Fibroblast of skin of left quadriceps (primary cell): Measurements from ENCODE around the gene BICDL2.
A peak's percentile ranks its signal among the peaks of the same experiment; 100 is the strongest.

Source experiments
- DNase-seq, 2 experiments: peaks; one replicate each; pipeline ENCODE4 v3.0.0-alpha.2; 2013; ENCODE audit warnings: low read depth in 2 of 2

BICDL2 gene

GRCh38 chr16:3047387-3047720 is 10.6 kb upstream of the BICDL2 start:
- no peak for DNase-seq

DNA sequence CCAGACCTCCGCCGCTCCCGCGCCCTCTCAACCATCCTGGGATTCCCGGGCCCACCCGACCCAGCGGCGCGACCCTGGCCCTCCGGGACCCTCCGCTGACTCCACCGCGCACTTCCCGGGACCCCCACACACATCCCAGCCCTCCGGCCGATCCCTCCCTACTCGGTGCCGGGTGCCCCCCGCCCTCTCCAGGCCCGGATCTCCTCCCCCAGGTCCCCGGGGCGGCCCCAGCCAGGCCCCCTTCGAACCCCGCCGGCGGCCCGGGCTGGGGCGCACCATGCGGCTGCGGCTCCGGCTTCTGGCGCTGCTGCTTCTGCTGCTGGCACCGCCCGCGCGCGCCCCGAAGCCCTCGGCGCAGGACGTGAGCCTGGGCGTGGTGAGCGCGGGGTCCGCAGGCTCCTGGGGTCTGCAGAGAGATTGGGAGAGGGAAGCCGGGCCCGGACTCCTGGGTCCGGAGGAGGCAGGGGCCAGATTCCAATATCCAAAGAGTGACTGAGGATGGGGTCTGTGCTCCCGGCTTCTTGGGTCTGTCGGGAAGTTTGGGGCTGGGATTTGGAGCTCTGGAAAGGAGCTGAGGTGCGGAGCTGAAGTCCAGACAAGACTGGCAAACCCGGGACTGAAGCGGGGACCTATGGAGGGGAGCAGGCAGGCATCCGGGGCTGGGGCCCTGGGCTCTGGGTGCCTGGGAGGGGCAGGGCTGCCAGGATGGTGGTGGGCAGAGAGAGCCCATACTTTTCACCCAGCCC is 10.1 kb upstream of the BICDL2 start:
- no peak for DNase-seq

DNA sequence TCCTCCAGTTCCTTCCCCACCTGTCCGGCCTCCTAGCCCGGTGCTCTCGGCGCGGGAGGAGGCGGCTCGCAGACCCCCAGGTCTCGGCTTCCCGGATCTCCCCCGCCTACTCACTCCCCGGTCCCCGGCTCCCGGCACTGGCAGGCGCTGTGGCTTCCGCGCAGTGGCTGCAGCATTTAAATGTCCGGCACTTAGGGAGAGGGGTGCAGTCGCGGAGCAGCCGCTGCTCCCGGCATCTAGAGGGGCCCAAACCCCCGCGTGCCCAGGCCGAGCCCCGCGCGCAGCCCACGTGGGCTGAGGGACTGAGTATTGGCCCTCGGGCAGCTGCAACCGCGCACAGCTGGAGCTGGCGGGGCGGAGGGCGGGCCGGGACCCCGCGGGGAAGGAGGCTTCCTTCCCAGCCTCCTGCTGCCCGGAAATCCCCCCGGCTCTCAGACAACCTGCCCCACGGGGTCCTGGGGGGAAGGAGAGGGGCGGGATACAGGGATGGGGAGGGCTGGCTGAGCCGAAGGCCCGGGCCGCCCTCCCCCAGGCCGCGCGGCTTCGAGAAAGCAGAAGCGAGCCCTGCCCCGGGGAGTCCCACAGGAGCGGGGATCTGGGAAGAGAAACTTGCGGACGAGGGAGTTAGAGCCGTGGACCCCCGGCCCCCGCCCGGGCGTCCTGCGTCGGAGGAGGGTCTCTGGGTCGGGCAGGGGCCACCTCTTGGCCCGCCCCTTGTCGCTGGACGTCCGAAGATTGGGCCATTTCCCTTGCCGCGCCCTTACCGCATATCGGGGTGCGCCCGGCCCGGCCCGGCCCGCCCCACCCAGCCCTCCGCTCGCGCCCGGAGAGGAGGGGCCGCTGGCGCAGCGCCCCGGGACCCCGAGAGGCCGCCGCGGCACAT is 9.3 kb upstream of the BICDL2 start, which contains the start of gene MMP25:
MMP25 (plus strand) TSS at position 804 of the 883 bp plus-strand sequence. CDS start 357 bp downstream, outside the sequence.
- DNase-seq, result no peak

DNA sequence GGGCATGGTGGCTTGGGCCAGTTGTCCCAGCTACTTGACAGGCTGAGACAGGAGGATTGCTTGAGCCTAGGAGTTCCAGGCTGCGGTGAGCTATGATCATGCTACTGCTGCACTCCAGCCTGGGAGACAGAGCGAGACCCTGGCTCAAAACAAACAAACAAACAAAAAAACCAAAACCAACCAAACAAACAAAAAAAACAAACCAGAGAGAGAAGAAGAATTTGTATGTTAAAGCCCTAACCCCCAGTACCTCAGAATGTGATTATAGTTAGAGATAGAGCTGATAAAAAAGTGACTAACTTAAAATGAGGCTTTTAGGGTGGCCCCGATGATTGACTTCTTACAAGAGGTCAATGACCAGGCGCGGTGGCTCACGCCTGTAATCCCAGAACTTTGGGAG is 8.0 kb upstream of the BICDL2 start:
- no peak for DNase-seq

GRCh38 chr16:3042376-3042775 is 5.6 kb upstream of the BICDL2 start:
- DNase-seq, result no peak

GRCh38 chr16:3038896-3039295 is 2.2 kb upstream of the BICDL2 start:
- no peak for DNase-seq

- no peak for DNase-seq
These were observed 1.5 kb upstream of the BICDL2 start for GRCh38 chr16:3038256-3038655.

DNA sequence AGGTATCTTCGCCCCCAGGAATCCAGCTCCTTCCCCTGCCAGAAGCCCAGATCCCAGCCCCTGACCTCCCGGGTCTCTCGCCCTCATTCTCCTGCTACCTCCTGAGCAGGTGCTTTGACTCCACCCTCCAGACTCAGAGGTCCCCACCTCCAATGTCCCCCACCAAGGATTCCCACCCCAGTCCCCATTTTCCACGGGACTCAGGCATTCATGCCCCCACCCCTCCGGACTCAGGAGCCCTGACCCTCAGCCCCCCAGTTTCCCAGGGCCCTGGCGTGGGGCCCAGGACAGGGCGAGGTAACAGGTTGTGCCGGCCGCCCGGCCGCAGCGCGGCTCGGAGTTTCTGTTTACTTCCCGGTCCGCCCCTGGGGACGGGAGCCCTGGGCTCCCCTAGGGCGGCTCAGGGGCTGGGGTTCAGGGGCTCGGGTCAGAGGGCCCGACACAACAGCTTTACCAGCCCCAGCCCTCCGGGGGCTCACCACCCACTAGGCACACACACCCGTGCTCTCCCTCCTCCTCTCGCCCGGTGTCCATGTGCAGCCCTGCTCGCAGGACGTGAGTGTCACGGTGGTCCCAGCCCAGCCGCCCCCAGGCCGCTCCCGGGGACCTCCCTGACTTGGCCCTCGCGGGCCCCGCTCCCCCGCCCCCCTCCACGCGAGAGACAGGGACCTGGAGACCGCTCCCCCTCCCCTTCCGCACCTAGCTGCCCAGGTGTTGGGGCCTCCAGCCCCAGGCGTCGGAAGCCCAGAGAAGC is 595 bp downstream of the BICDL2 start:
- DNase-seq, result no peak

DNA sequence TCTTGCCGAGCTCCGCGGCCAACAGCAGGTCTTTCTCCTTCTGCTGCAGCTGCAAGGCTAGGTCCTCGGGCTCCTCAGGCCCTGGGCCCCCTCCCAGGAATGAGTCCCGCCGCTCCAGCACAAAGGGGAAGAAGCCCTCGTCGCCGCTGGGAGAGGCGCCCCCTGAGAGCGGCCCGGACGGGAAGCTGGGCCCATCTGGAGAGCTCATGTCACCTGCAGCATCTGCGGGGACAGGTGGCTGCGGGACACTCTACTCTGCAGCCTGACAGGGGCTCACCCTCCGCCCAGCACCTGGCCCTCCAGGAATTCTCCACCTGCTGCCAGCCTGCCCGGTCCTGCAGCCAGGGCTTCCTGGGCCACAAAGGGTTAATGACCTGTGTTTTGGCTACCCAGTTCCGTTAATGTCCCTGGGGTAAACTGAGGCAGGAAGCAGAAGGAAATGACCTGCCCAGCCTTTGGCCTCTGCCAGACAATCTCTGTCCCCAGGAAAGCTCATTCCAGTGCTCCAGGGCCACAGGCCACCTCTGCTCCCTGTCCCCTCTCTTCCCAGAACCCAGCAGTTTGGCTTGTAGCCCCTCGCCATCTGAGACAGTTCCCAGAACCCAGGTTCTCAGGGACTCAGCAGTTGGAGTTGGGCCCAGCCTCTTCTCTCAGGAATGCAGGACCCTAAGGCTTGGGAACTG is 1.3 kb downstream of the BICDL2 start:
- no peak for DNase-seq

- DNase-seq, result no peak
These were observed 4.1 kb downstream of the BICDL2 start for GRCh38 chr16:3032624-3033023.

DNA sequence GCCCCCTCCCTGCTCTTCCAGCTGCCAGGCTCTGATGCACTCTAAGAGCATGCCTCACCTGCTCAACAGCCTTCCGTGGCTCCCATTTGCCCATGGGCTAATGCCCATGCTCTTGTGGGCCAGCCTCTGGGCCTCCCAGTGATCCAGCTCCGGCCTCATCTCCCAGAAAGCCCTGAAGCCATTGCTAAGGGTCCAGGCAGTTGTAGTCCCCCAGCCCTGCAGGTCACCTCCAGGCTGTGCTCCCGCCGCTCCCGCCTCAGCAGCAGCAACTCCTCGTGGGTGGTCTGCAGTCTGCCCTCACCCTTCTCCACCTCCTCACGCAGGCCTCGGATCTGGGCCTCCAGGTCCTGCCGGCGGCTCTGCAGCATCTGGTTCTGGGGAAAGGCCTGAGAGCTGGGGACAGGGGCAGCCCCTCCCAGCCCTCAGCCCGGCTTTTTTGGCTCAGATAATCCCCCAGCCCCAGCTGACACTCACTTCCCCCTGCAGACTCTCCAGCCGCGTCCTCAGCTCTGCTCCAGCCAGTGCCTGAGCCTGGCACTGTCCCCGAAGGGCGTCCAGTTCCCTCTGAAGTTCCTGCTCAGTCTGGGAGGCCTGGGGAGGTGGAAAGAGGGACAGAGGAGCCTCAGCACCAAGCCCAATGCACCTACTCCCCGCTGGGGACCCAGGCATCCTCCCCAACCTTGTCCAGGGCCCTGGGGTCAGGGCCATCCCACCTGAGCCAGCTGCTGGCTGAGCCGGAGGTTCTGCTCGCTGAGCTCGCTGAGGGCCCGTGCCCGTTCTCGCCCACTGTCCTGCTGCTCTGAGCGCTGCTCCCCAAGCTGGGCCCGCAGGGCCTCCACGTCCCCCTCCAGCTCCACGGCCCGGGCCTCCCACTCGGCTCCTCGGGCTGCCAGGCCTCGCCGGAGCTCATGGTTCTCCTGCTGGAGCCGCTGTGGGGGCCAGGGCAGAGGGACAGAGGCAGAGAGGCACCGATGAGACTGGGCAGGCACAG is 6.2 kb downstream of the BICDL2 start:
- DNase-seq, result no peak

- DNase-seq, result peak in 1 of 2 experiments; percentile 3
These were observed 7.1 kb downstream of the BICDL2 start for GRCh38 chr16:3029491-3030221.

DNA sequence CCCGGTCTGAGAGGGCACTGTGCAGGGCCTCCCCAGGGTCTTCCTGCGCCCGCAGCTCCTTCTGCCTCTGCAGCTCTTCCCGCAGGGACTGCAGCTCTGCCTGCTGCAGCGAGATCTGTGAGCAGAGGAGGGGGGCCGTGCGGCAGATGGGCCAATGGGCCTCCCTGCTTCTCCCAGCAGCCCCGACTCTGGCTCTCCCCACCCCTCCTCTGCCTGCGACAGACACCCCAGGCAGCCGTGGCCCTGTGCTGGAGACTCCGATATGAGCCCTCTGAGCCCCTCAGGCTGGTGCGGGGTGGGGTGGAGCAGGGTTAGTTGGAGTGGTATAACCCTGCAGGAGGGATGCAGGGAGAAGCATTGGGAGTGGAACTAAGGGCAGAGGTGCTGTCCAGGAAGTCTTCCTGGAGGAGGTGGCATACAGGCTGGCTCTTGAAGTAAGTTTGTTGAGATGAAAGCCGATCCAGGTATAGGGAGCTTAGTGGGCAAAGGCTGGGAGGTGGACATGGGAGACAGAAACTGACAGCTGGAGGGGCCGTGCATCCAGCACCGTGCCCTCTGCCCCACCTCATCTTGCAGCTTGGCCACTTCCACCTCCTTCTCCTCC is 7.9 kb downstream of the BICDL2 start:
- DNase-seq, result no peak

DNA sequence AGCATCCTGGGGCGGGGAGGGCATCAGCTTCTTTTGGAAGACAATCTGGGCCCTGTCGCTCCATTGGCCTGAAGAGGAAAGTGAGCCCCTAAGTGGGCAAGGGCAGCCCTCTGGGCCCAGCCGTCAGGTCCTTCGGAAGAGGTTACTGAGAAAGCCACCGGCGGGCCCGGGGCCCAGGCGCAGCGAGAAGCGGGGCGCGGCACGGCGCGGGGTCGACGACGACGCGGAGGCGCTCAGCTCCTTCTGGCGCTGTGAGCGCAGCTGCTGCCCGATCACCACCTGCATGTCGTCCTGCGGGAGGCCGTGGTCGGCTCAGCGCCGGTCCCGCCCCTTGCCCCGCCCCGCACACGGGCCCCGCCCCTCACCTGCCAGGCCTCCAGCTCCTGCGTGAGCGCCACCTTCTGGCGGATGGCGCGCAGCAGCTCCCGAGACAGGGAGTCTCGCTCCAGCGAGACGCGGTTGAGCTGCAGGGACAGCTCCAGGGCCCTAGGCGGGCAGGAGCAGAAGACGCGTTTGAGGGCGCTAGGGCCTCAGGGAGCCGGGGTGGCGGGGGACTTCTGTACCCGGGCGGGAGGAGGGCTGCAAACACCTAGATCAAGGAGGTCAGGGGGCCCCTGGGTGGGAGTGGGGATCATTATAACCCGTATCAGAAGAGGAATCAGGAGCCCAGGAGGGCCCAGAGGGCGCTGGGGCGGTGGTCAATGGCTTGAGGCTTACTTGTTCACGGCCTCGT is 8.6 kb downstream of the BICDL2 start:
- DNase-seq, result peak in 1 of 2 experiments; percentile 40

DNA sequence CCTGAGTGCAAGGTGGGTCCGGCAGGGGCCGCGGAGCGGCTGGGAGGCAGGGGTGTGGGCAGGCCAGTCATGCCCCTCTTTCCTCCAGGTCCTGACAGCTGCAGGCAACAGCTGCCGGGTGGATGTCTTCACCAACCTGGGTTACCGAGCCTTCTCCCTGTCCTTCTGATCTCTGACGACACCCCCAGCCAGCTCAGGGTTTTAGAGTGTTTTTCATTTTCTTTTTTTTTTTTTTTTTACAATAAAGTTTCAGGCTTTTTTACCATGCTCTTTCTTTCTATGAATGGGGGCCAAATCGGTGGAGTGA is 9.3 kb downstream of the BICDL2 start:
- no peak for DNase-seq

DNA sequence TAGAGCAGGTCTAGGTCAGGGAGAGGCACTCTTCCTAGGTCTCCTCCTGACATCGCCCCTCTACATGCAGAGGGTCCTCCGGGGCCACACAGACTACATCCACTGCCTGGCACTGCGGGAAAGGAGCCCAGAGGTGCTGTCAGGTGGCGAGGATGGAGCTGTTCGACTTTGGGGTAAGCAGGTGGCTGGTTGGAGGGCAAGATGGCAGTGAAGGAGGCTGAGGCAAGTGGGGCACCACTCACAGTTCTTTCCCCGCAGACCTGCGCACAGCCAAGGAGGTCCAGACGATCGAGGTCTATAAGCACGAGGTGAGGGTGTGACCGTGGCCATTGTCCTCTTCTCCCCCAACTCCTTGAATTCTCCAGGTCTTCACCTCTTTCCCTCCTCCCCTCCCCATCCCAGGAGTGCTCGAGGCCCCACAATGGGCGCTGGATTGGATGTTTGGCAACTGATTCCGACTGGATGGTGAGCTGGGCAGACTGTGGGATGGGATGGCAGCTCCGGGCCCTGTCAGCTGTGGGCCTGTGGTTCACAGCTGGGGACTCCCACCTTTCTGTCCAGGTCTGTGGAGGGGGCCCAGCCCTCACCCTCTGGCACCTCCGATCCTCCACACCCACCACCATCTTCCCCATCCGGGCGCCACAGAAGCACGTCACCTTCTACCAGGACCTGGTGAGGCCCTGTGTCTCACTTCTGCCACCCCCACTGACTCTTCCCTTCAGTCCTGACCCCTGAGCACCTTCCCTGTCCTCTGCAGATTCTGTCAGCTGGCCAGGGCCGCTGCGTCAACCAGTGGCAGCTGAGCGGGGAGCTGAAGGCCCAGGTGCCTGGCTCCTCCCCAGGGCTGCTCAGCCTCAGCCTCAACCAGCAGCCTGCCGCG is 9.9 kb downstream of the BICDL2 start:
- no peak for DNase-seq

GRCh38 chr16:3026003-3026378 is 10.8 kb downstream of the BICDL2 start:
- no peak for DNase-seq
